AML-193 (cell line): ENCODE results near the gene LGR6.
"Not testable (repeated sequence)": the region's sequence is repeated elsewhere in the genome, so short reads cannot be mapped to it uniquely, and the experiment has no call there.

Experiments
- DNase-seq, 2 experiments: peaks; one replicate each; lab custom pipeline; 2025; lab: John Stamatoyannopoulos, UW

The LGR6 gene

GRCh38 chr1:202193614-202194327, at the start of gene LGR6:
TSS of gene LGR6 (plus strand) at chr1:202193799. CDS start at chr1:202193990, 191 bp downstream.
- no peak for DNase-seq

GRCh38 chr1:202144402-202145067, 49.1 kb upstream of the LGR6 start, which contains the start of gene ARL8A:
TSS of gene ARL8A (minus strand) at chr1:202144737. CDS start at chr1:202144572, 165 bp downstream.
- DNase-seq, result peak in 1 of 2 experiments; percentile 16

- DNase-seq, result no peak
These were observed 48.4 kb upstream of the LGR6 start for GRCh38 chr1:202145068-202145743.

- not testable (repeated sequence) for DNase-seq
These were observed 47.9 kb upstream of the LGR6 start for GRCh38 chr1:202145744-202146140.

- DNase-seq, result no peak
These were observed 47.3 kb upstream of the LGR6 start for GRCh38 chr1:202146279-202146678.

- DNase-seq, result no peak
These were observed 46.6 kb upstream of the LGR6 start for GRCh38 chr1:202146993-202147392.

GRCh38 chr1:202148391-202148790, 45.2 kb upstream of the LGR6 start:
- no peak for DNase-seq

- no peak for DNase-seq
These were observed 44.0 kb upstream of the LGR6 start for GRCh38 chr1:202149566-202149965.

- DNase-seq, result no peak
These were observed 43.4 kb upstream of the LGR6 start for GRCh38 chr1:202150187-202150586.

- no peak for DNase-seq
These were observed 43.0 kb upstream of the LGR6 start for GRCh38 chr1:202150602-202151001.

- DNase-seq, result no peak
These were observed 42.6 kb upstream of the LGR6 start for GRCh38 chr1:202151045-202151444.

GRCh38 chr1:202152399-202152798, 41.2 kb upstream of the LGR6 start:
- no peak for DNase-seq

- DNase-seq, result no peak
These were observed 40.3 kb upstream of the LGR6 start for GRCh38 chr1:202153284-202153683.

- DNase-seq, result no peak
These were observed 39.3 kb upstream of the LGR6 start for GRCh38 chr1:202154148-202154765.

GRCh38 chr1:202154766-202155477, 38.7 kb upstream of the LGR6 start:
- peak; percentile 23 to 45 for DNase-seq

- no peak for DNase-seq
These were observed 38.0 kb upstream of the LGR6 start for GRCh38 chr1:202155478-202156021.

- DNase-seq, result no peak
These were observed 37.0 kb upstream of the LGR6 start for GRCh38 chr1:202156590-202156989.

- no peak for DNase-seq
These were observed 35.7 kb upstream of the LGR6 start for GRCh38 chr1:202157945-202158344.

- peak; percentile 14 to 32 for DNase-seq
These were observed 34.6 kb upstream of the LGR6 start for GRCh38 chr1:202158810-202159533.

GRCh38 chr1:202159534-202160371, 33.8 kb upstream of the LGR6 start:
- peak in 1 of 2 experiments; percentile 27 for DNase-seq
